ENCODE results near the gene MGAT5.

- no peak for TF ChIP-seq CTCF (IDR thresholded peaks at IDR 0.05)
- TF ChIP-seq POLR2A (IDR thresholded peaks at IDR 0.05) = no peak
These were observed 35.9 kb upstream of the MGAT5 start for GRCh38 chr2:134217924-134218323.
